COR-L47 (cell line): ENCODE measurements around the gene FOXN3.

ENCODE experiments used
- DNase-seq: peaks from one replicate; lab custom pipeline; 2025; lab: John Stamatoyannopoulos, UW

FOXN3 gene

DNA sequence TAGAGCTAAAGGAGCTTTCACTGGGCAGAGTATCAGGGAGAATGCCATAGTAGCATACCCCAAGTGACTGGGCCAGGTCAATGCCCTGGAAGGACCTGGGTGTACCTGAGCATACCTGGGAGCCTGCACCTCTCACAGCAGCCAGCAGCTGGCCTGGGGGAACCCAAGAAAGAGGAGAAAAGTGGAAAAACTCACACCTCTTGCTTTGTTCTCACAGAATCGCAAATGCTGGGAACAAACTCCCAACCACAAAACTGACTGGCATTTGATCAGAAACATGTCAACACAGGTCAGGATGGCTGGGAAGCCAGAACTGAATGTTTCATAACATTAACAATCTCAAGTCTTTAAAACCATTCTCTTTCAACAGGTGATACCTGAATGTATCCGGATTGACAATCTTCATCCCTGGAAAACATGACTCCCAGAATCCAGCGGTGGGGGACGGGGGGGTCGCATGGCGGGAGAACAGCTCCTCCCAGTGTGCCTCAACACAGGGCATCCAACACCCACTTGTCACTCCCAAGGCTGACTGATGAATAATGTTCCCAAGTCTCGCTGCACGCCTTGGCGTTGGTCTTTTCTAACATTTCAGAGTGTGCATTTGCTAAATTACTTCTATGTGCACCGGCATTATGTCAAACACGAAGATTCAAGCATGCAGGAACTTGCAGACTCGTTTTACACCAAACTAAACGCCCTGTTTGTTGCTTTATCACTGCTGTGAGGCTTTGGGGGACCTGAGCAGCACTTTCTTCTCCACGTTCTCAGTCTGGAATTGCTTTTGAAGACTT lies 7.9 kb downstream of the FOXN3 start:
- DNase-seq: no peak

DNA sequence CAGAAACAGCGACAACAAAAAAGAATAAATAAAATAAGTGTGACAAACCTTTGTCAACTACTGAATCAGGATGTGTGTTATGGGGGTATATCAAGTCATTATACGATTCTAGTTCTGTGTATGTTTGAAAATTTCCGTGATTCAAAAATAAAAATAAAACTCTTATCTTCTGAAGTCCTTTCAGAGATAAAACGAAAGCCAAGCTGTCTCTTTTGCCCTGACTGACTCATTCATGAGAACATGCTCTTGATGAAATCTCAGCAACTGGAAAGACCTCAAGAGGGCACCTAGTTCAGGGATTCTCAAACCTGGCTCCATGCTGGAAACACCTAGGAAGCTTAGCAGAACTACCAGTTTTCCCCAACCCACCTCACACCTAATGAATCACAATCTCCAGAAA lies 9.2 kb downstream of the FOXN3 start:
- no peak for DNase-seq

DNA sequence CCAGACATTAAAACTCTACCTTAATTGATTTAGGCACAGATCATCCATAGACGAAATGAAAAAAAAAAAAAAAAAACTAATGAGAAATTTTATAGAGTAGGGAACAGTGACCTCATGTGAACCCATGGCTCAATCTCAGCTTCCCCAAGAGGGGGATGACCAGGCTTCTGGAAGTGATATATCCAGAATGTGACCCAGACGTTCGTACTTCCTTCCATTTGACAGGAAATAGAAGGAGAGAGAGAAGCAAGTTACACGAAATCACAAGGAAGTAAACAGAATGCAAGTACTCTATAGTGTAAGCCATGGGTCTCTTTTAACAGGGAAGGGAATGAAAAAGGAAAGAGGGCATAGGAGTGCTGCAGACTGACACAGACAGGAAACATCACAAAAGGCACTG lies 10.1 kb downstream of the FOXN3 start:
- DNase-seq: no peak

DNA sequence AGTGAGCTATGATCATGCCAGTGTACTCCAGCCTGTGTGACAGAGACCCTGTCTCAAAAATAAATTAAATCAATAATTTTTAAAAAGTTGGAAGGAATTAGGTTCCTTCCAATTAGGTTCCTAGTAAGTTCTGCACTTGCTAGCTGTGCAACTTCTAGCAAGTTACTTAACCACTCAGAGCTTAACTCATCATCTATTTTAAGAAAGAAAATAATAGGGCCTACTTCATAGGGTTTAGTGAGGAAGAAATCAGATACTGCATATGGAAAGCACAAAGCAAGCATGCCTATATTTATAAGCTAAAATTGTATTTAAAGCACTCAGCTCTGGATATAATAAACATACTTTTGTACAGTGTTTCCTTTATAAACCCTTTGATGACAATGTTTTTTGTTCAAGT lies 10.7 kb downstream of the FOXN3 start:
- no peak for DNase-seq

DNA sequence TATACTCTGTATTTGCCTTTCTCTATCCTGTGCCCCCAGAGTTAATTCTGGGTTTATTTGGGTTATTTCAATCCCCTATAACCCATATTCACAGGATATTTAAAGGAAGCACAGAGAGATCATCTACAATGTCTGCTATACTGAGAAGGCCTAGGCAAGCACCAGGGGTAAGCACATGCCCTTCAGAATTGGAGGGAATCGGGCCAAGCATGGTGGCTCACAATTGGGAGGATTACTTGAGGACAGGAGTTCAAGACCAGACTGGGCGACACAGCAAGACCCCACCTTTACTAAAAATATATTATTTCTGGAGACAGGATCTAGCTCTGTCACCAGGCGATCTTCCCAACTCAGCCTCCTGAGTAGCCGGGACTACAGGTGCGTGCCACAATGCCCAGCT lies 11.3 kb downstream of the FOXN3 start:
- no peak for DNase-seq

DNA sequence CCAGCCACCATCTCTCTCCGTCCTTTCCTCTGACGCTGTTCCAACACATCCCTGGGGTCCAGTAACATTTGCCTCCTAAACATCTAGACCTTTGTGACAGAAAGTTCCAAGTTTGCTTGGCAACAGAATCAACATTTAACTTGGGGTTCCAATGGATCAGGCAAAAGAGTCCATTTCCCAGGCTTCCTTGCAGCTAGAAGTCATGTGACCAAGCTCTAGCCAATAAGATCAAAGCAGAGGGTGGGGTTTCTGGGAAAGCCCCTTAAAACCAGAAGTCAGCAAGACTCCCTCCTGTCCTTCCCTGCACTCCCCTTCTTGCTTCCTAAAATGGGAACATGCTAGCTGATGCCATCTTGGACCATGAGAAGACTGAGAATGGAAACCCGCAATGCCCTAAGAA lies 14.7 kb downstream of the FOXN3 start:
- DNase-seq: no peak

DNA sequence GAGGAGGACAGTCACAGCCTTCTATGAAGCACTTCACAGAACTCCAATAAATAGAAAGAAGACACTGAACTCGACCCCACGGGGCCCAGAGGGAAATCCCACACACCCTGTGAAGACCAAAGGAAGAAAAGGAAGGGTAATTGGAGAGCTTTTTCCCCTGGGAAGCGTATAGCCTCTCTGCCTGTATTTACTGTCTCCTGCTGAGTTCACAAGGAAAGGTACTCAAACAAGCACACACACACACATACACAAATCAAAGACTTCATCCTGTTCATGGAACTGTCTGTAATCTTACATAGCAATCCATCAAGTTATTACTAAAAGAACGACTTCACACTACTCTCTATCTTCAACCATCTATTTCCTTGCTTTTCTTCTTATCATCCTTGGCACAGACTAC lies 15.3 kb downstream of the FOXN3 start:
- DNase-seq: no peak

DNA sequence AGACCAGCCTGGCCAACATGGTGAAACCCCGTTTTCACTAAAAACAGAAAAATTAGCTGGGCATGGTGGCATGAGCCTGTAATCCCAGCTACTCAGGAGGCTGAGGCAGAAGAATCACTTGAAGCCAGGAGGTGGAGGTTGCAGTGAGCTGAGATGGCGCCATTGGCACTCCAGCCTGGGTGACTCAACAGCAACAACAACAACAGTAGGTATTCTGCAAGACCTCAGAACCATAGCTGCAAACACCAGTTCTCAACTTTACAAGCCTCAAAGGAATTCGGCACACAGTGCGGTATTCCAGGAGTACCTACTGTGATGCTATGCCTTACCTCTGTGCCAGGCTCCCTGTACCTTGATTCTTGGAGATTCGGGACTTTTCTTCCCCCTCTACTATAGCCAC lies 15.8 kb downstream of the FOXN3 start:
- no peak for DNase-seq

DNA sequence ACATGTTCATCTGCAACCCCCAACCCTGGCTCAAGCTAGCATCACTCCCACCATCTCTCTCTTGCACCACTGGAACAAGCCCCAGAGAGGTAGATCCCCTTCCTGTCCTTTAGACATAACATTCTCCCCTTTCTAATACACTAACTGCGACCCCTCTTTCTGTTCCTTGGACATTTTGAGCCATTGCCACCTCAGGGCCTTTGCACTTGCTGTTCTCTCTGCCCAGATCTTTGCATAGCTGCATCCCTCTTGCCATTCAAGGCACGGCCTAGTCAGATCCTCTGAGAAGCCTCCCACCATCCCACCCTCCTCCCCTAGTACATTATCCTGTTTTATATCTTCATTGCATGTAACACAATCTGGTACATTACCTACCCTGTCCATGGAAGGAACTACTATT lies 16.5 kb downstream of the FOXN3 start:
- no peak for DNase-seq

DNA sequence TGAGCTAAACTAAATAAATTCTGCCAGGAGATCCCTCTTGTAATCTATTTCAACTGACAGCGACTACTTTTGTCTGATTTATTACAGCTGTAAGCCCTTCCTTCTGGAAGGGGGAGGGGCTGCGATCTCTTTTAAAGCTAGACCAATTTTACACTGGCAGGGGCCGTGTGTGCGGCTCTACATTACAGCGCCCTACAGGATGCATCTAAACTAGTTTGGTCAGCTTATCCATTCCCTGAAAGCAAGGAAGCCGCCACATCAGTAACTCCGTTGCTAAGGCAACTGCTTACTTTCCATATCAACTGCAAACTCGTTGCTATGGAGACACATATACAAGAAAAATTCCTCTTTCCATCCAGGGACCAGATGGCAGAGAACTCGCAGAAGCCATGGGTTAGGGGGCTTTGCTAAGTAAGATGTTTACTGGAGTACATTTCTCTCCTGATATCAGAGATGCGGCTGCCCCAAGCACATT lies 17.4 kb downstream of the FOXN3 start:
- peak; percentile 20 for DNase-seq

DNA sequence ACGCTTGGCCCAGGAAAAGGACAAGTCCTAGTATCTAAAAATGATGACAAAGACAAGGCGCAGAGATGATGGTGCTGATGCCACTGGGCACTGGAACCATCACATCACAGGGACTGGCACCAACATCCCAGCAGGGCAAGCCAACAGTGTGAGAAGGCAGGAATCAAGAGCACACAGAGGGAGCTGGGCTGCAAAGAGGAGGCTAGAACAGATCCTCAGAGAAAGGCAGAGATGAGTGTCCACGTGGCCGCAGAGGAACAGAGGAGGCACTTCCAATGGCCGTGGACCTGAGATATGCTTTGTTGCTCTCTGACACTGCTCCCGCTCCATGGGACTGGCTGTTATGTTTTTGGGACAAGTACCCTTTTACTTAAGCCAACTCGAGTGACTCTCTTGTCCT lies 17.9 kb downstream of the FOXN3 start:
- no peak for DNase-seq

DNA sequence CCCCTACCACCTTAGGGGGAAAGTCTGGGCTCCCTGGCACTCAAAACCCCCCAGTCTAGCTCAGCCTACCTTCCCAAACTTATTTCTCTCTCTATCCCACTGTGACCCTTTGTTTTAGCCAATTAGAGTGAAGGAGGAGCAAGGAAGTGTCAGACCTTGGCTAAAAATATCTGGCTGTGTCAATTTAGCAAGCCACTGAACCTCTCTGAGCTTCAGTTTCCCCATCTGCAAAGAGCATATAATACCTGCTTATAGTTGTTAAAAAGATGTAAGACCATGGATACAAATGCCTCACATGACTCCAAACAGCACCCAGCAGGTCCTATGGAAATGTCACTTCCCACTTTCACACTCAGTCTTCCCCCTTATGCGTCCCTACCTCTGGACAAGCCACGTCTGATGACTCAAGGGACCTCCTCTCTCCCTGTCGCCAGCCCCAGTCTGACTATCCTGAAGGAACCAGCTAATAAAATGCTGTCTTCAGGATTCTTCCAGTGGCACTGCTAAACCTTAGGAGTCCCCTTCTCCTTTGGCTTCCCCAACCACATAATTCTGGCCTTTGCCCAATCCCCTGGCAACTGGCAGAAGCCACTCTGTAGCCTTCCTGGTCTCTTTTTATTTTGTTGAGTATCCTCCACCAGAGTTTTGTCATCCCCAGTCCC lies 19.3 kb downstream of the FOXN3 start:
- DNase-seq: no peak

DNA sequence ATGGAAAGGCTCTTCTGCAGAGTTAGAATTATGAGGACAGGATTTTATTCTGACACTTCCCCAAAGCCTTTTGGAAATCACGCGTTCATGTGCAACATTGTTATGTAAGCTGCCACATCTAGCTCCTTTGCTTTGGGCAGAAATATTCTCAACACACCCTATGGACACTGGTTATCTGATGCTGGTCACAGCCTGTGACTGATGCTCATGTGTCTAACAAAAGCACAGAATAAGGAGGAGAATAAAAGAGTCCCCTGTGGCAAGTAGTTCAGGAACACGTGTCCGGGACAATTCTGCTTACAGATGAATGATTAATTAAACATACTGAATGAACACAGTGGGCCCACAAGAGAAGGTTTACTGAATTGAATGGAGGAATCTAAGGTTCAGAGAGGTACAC lies 22.1 kb downstream of the FOXN3 start:
- no peak for DNase-seq

DNA sequence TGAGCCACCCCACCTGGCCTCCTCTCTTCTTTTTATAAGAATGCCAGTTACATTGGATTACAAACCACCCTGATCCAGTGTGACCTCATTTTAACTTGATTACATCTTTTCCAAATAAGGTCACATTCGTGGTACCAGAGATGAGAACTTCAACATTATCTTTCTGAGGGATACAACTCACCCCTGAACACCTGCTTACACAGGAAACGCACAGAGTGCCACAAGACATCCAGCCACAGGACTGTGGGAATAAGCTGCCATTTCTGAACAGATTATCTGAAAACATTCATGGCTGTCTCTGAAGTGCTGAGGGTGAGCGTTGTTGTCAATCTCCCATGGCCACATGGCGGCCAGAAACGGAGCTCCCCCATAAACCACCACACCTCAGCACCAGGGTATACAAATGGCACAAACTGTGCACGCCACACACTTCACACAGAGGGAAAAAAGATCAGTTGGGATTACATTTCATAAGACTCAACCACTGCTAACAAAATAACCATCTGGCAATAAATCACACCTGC lies 23.7 kb downstream of the FOXN3 start:
- no peak for DNase-seq

DNA sequence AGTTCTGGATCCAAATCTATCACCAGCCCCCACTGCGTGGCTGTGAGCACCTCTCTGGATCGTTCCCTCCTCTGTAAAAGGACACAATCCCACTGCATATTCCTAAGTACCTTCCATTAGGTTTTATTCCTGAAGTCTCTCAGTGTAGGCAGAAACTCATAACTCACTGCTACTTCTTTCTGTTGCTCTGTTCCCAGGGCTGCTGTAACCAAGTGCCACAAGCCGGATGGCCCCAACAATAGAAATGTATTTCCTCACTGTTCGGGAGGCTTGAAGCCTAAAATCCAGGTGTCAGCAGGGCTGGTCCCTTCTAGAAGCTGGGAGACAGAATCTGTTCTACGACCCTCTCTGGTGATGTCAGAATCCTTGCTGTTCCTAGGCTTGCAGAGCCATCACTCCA lies 24.9 kb downstream of the FOXN3 start:
- no peak for DNase-seq

DNA sequence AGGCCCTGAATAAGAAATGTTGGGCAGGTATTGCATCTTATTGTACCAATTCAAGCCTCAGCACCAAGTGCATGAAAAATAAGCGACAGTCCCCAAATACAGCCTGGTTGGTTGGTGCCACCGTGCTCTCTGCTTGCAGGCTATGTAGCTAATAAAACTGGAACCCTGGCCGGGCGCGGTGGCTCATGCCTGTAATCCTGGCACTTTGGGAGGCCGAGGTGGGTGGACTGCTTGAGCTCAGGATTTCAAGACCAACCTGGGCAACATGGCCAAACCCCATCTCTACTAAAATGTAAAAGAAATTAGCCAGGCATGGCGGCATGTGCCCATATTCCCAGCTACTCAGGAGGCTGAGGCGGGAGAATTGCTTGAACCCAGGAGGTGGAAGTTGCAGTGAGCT lies 25.5 kb downstream of the FOXN3 start:
- no peak for DNase-seq

DNA sequence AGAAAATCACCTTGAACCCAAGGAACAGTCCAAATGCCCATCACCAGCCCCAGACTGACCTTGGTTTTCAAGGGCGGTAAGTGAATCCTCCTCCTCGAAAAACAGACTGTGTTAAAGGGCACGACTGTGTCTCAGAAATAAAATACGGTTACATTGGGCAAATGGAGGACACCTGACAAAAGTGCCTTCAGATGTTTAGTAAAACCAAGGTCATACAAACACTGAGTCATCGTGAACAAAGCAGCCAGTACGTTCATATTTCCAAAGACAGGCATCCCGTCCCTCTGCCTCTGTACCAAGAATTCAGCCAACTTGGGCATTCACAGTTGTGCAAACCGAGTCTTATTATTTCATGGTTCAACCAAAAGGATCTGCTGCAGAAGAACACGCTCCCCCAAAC lies 25.9 kb downstream of the FOXN3 start:
- DNase-seq: no peak

DNA sequence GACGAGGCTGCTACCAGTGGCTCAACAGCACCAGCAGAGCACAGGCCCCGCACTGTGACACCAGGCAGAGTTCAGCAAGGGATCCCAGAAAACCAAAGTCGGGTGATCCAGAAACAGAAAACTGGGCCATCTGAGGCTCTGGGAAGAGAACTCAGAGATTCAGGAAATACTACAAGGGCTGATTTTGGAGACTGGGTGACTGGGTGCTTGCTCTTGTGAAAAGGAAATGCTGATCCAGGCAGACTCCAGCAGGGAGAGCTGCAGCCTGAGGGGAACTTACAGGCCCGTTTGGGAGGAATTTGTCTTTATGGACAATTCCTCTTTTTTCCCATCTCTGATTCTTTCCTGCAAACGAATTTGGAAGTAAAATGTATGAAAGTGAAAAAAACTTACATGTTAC lies 28.2 kb downstream of the FOXN3 start:
- DNase-seq: no peak

DNA sequence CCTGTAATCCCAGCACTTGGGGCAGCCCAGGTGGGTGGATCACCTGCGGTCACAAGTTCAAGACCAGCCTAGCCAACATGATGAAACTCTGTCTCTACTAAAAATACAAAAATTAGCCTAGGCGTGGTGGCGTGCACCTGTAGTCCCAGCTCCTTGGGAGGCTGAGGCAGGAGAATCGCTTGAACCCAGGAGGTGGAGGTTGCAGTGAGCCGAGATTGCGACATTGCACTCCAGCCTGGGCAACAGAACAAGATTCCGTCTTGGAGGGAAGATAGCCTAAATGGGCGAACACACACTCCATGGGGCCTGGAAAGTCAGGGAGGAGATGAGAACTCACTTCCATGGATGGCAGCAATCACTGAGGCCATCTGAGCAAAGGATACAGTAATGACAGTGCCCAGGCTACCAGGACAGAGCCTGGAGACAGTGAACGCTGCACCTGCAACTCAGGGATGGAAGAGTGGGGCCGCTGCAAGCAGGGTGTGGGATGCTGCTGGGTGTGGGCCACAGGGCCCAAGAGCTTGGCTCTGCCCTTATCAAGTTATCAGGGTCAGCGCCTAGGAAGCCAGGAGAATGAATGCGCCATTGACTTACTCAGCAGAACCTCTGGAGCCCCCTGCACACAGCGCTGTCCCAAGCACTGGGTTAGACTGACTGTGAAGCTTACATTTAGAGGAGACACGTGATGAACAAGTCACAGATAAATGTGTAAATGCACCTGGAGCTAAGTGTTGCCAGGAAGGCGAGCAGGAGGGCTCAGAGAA lies 28.9 kb downstream of the FOXN3 start:
- no peak for DNase-seq

DNA sequence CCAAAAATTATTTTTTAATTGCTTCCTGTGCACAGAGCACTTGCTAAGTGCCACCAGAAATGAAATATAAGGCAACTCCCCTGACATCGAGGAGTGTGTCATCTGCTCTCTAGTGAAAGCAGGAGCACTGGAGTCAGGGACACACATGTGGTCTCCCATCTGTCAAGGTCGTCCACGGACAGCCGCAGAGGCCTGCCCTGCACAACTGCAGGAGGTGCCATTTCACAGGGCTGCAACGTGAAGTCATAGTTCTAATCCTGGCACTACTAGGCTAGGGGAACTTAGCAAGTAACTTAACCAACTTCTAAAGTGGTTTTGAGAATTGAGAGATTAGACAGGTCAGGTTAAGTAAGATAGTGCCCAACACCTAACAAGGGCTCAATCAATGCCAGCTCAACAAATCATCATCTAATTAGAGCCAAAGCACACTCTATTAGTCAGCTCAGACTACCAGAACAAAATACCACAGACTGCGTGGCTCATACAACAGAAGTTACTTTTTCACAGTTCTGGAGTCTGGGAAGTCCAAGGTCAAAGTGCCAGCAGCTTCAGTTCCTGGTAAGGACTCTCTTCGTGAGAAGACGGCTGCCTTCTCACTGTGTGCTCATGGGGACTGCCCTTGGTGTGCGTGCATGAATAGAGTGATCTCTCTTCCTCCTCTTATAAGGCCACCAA lies 30.7 kb downstream of the FOXN3 start:
- DNase-seq: no peak

DNA sequence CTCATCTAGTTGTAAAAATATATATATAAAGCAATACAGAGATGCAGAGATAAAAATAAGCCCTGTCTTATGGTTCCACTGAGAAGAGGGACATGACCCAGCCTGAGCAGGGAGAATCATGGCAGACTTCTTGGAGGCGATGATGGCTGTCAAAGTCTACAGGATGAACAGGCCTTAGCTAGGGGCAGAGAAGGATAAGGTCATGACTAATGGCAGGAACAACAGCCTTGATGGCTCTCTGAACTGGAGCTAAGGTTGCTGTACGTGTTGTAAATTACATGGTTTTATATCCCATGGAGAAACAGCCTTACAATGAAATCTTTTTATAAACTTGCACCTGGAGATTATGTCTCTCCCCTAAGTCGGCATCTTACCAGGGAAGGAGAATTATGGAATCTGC lies 32.4 kb downstream of the FOXN3 start:
- no peak for DNase-seq

DNA sequence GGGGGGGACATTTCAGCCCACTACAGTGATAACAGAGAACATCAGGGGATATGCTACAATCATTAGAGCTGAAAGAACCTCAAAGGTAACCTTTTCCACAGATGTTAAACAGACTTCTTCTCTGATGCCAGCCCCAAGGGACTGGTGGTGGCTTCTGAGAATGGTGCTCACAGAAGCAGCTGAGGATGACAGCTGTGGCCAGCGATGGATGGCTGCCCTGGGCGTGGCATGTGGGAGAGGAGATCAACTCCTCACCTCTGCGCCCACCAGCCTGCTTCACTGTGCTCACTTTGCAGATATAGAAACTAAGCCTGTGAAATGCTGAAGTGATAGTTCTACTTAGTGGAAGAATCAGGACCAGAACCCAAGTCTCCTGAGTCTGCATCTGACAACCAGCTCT lies 33.0 kb downstream of the FOXN3 start:
- DNase-seq: no peak
